Inferior parietal cortex (tissue), 1 donor: Measurements from ENCODE around the gene H2BW1.
"Not testable (repeated sequence)": the region's sequence is repeated elsewhere in the genome, so short reads cannot be mapped to it uniquely, and the experiment has no call there.

Source experiments
- DNase-seq: peaks from one replicate; pipeline ENCODE4 v3.0.0-alpha.2; 2016; ENCODE audit errors: extremely low spot score

H2BW1 gene

GRCh38 chrX:104013606-104014005 is at the start of gene H2BW1:
Gene H2BW1 (minus strand): TSS chrX:104013708. CDS start chrX:104013576, 132 bp downstream.
- no peak for DNase-seq

GRCh38 chrX:104062636-104063035 is 49.1 kb upstream of the H2BW1 start:
- not testable (repeated sequence) for DNase-seq

DNA sequence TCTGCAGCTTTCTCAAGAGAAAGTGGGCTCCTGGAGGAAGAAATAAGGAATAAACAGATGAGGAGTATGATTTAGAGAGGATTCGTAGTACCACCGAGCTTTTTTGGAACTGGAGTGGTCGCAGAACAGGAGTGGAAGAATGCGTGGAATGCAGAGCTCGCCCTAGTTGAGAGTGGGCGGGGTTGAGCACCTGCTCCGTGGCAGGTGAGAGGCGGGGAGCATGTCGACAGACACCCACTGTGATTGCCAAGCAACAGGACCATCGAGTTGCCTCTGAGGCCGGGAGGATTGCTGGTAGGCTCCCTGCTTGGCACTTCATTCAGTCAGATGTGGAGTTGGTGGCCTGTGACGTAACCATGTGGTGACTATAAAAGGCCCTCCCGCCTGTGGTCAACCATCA is 41.4 kb upstream of the H2BW1 start:
- DNase-seq = not testable (repeated sequence)

DNA sequence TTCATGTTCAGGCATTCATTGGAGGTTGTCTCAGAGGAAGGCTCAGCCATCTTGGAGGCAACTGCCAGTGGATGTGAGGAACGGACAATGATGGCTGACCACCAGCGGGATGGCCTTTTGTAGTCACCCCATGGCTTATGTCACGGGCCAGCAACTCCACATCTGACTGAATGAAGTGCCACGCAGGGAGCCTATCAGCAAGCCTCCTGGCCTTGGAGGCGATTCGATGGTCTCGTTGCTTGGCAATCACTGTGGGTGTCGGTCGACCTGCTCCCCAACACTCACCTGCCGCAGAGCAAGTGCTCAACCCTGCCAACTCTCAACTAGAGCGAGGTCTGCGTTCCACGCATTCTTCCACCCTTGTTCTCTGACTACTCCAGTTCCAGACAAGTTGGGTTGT is 33.7 kb upstream of the H2BW1 start:
- no peak for DNase-seq

- no peak for DNase-seq
Observed at GRCh38 chrX:104045642-104046041, 32.1 kb upstream of the H2BW1 start.

DNA sequence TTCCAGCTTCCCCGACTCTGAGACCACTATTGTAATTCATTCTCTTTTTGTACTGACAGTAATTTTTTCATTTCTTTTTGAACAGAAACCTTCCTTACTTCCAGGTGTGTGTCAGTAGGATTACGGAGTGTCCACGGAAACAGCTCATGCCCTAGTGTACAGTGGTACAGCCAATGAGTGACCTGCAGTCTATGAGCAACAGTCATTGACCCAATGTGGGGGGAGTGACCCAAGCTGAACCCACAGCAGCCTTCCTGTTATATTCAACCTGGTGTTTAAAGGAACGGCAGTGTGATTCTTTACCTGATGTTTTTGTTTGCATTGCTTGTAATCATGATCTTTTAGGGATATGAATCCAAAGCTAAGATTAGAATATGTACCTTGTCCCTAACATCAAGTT is 27.5 kb upstream of the H2BW1 start:
- DNase-seq = no peak

DNA sequence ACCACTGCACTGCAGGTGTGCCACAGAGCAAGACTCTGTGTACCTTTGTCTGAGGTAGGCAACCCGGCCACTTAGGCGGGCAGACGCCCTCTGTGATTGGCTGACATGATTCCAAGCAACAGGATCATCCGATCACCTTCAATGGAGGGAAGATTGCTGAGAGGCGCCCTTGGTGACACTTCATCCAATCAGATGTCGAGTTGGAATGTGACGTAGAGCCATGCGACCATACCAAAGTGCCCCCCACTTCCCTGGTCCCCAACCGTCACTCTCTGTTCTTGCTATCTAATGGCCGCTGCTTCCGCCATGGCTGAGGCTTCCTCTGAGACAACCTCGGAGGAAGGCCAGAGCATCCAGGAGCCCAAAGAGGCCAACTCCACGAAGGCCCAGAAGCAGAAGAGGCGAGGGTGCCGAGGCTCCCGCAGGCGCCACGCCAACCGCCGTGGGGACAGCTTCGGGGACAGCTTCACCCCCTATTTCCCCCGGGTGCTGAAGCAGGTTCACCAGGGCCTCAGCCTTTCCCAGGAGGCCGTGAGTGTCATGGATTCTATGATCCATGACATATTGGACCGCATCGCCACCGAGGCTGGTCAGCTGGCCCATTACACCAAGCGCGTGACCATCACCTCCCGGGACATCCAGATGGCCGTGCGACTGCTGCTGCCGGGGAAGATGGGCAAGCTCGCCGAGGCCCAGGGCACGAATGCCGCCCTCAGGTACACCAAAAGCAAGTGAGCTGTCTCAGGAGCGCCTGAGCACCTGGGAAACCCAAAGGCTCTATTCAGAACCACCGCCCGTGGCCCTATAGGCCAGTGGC is 26.4 kb upstream of the H2BW1 start, which contains the start of gene H2BW2:
Gene H2BW2 (plus strand): TSS at position 268 of the 817 bp plus-strand sequence. CDS start 39 bp downstream, at position 307.
- no peak for DNase-seq

DNA sequence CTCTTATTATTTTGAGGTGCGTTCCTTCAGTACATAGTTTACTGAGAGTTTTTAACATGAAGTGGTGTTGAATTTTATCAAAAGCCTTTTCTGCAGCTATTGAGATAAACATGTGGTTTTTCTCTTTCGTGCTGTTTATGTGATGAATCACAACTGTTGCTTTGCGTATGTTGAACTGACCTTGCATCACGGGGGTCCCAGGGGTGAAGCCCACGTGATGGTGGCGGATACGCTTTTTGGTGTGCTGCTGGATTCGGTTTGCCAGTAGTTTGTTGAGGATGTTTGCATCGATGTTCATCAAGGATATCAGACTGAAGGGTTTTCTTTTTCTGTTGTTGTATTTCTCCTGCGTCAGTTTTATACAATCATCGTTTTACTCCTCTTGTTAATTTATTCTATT is 4.6 kb upstream of the H2BW1 start:
- no peak for DNase-seq

GRCh38 chrX:104015576-104015975 is 2.1 kb upstream of the H2BW1 start:
- DNase-seq = not testable (repeated sequence)

GRCh38 chrX:104013158-104013557 is 350 bp downstream of the H2BW1 start:
- DNase-seq = no peak

DNA sequence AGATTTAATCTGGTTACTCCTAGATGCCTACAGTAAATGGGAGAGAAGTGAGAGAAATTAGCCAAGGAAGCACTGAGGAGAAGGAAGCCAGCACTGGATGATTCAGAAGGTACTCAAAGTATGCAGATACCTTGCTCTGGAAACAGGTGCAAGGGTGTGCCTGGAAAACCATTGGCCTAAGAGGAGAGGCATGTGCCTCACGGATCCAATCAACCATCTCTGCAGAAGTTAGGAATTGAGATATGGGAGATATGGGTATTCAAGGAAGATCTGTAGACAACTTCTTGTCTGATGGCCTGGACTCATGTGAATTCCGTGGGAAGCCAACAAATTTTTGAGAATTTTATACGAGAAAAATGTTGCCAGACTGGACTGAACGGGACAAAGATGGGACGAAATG is 4.7 kb downstream of the H2BW1 start:
- DNase-seq = no peak

- no peak for DNase-seq
Observed at GRCh38 chrX:103999234-103999633, 14.3 kb downstream of the H2BW1 start.

DNA sequence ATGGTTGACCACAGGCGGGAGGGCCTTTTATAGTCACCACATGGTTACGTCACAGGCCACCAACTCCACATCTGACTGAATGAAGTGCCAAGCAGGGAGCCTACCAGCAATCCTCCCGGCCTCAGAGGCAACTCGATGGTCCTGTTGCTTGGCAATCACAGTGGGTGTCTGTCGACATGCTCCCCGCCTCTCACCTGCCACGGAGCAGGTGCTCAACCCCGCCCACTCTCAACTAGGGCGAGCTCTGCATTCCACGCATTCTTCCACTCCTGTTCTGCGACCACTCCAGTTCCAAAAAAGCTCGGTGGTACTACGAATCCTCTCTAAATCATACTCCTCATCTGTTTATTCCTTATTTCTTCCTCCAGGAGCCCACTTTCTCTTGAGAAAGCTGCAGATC is 30.0 kb downstream of the H2BW1 start:
- DNase-seq = not testable (repeated sequence)

DNA sequence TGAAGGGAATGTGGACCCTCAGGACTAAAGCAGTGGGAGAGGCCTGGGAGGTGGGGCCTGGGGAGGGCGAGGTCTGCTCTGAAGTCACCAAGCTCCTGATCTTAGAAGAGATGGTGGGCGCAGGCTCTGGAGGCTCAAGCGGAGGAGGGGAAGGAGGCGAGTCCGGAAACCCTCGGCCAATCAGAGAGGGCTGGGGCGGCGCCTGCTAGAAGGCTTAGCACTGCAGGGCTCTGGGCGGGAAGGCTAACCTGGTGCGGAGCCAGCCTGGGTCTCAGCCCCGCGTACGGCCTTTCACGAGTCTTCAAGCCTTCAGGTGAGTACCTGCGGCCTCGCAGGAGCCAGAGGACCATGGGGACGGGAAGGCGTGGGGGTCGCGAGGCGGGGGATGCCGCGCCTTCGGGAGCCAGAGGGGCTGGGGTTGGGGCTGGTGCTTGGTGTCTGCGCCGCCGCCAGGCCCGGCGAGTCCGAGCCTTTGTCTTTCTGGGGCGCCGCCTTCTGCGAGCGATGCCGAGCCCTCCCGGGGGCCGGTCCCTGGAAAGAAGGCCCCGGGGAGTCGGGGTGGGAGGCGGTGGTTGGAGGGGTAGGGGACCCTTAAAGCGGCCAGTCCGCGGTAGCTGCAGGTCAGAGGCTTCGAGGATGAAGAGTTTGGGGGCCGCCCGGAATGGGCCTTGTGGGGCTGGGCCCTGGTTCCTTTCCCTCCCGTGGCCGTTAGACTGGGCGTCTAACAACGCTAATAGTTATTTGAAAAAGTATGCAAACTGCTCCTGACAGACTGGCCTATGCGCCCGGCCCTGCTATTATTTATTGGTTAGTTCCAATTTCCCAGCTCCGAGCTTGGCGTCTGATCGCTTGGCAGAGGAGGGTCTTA is 50.9 kb downstream of the H2BW1 start, which contains the start of gene TMSB15B:
Gene TMSB15B (plus strand): TSS at position 217 of the 868 bp plus-strand sequence.
- DNase-seq = not testable (repeated sequence)
